DOHH2 (cell line): ENCODE measurements around the gene HOXA5.

Source experiments
- H3F3A ChIP-seq: fragments of 200-600 bp; sonication (generic), shearing (Covaris generic); 2 replicates; pipeline ENCODE4 v1.6.0; 2016; ENCODE audit warnings: antibody characterized with exemption, mild to moderate bottlenecking; ENCODE audit not compliant: control insufficient read depth, insufficient read depth
- H3K27ac ChIP-seq: fragments of 200-600 bp; sonication (generic); 2 replicates; pipeline ENCODE4 v1.5.1; 2014; ENCODE audit warnings: low read depth, mild to moderate bottlenecking, low read length, moderate library complexity
- H3K27me3 ChIP-seq: fragments of 200-600 bp; sonication (generic); 2 replicates; pipeline ENCODE4 v1.6.1; 2014; ENCODE audit warnings: mild to moderate bottlenecking, low read length, mixed read lengths; ENCODE audit not compliant: control insufficient read depth
- H3K36me3 ChIP-seq: fragments of 200-600 bp; sonication (generic); 2 replicates; pipeline ENCODE4 v1.6.1; 2014; ENCODE audit warnings: mild to moderate bottlenecking, low read length, moderate library complexity, mixed read lengths; ENCODE audit not compliant: control insufficient read depth
- H3K4me1 ChIP-seq: fragments of 200-600 bp; sonication (generic); 2 replicates; pipeline ENCODE4 v1.6.1; 2014; ENCODE audit warnings: mild to moderate bottlenecking, low read length, mixed read lengths; ENCODE audit not compliant: control insufficient read depth
- H3K4me2 ChIP-seq: fragments of 200-600 bp; sonication (generic); 2 replicates; pipeline ENCODE4 v1.6.0; 2014; ENCODE audit warnings: mild to moderate bottlenecking, low read length, moderate library complexity
- H3K4me3 ChIP-seq: fragments of 200-600 bp; sonication (generic); 2 replicates; pipeline ENCODE4 v1.5.1; 2014; ENCODE audit warnings: mild to moderate bottlenecking, low read length, mixed read lengths
- H3K79me2 ChIP-seq: fragments of 200-600 bp; sonication (generic); 2 replicates; pipeline ENCODE4 v1.6.1; 2014; ENCODE audit warnings: mild to moderate bottlenecking, low read length, mixed read lengths; ENCODE audit not compliant: control insufficient read depth
- H3K9me2 ChIP-seq: fragments of 200-600 bp; sonication (generic); replicated peaks from 2 replicates; pipeline ENCODE4 v1.6.1; 2014; ENCODE audit warnings: mild to moderate bottlenecking, low read length, mixed read lengths; ENCODE audit not compliant: control insufficient read depth
- H3K9me3 ChIP-seq: fragments of 200-600 bp; sonication (generic); 2 replicates; pipeline ENCODE4 v1.6.1; 2014; ENCODE audit warnings: antibody characterized with exemption, low read length, mixed read lengths; ENCODE audit not compliant: control insufficient read depth, insufficient read depth
- H4K20me1 ChIP-seq: fragments of 200-600 bp; sonication (generic); 2 replicates; pipeline ENCODE4 v1.6.0; 2014; ENCODE audit warnings: low read depth, mild to moderate bottlenecking, antibody characterized with exemption, low read length, moderate library complexity; ENCODE audit not compliant: control insufficient read depth, insufficient read depth
- EZH2phosphoT487 ChIP-seq: fragments of 200-600 bp; sonication (generic); IDR thresholded peaks from 2 replicates; pipeline ENCODE4 v1.6.1; 2017; ENCODE audit warnings: borderline replicate concordance, mild to moderate bottlenecking, antibody characterized with exemption, low read length, moderate library complexity, mixed read lengths
- TF ChIP-seq, protein P1 (sequence below): fragments of 200-600 bp; sonication (generic); IDR thresholded peaks from one replicate; pipeline ENCODE4 v1.5.1; 2014; ENCODE audit warnings: antibody characterized with exemption, mild to moderate bottlenecking, low read depth, low read length; ENCODE audit not compliant: poor library complexity, severe bottlenecking

Gene HOXA5

DNA sequence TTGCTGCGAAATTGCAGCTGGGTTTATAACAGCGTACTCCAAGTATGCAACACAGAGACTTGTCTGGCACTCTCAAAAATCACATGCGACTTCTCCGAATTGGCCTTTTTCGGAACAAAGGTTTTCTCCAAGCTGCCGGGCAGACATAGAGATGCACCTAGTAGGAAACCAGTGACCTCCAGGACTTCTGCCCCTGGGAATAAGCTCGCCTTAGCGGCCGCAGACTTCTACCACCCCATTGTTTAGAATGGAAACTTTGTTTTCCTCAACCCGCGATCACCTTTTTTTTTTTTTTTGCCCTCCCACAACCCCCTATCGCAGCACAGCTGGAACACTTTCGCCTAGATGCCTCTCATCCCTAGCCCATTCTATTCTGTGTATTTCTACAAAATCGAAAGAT is 35.5 kb upstream of the HOXA5 start:
- H3K4me1 ChIP-seq, result peaks cover 16% of the 10 kb centered on the region
- H3K4me2 ChIP-seq, result no peak overlapping the region
- H3K27ac ChIP-seq, result no peak overlapping the region
- no peaks in the 10 kb centered on the region for H3K9me3 ChIP-seq
- H4K20me1 ChIP-seq, result no peaks in the 10 kb centered on the region
- H3K27me3 ChIP-seq, result peaks cover 50% of the 10 kb centered on the region
- H3K36me3 ChIP-seq, result no peaks in the 10 kb centered on the region
- H3K79me2 ChIP-seq, result no peaks in the 10 kb centered on the region
- H3K9me2 ChIP-seq, result no peaks in the 10 kb centered on the region
- H3K4me3 ChIP-seq, result no peak overlapping the region
- H3F3A ChIP-seq, result no peaks in the 10 kb centered on the region
- TF ChIP-seq, protein P1, sequence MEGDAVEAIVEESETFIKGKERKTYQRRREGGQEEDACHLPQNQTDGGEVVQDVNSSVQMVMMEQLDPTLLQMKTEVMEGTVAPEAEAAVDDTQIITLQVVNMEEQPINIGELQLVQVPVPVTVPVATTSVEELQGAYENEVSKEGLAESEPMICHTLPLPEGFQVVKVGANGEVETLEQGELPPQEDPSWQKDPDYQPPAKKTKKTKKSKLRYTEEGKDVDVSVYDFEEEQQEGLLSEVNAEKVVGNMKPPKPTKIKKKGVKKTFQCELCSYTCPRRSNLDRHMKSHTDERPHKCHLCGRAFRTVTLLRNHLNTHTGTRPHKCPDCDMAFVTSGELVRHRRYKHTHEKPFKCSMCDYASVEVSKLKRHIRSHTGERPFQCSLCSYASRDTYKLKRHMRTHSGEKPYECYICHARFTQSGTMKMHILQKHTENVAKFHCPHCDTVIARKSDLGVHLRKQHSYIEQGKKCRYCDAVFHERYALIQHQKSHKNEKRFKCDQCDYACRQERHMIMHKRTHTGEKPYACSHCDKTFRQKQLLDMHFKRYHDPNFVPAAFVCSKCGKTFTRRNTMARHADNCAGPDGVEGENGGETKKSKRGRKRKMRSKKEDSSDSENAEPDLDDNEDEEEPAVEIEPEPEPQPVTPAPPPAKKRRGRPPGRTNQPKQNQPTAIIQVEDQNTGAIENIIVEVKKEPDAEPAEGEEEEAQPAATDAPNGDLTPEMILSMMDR, result no peak
- TF ChIP-seq EZH2phosphoT487, result no peak

DNA sequence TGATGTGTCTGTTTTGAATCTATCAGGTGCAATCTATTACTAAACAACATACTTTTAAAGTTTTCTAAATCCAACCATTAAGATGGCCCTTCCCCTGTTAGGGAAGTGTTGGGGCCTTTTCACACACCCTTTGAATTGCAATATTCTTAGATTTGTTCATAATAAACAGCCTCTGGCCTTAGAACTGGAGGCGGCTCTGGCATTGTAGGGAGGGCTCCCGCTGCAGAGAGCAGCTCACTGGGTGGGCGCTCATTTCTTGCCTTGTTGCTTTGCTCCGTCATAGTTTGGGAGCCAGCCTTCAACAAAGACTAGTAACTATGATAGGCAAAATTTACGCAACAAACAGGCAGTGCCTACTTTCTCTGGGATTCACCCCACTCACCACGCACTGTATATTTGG is 34.9 kb upstream of the HOXA5 start:
- Histone ChIP-seq H3K27ac (no peak overlapping the region), H3F3A (no peaks in the 10 kb centered on the region), H3K36me3 (no peaks in the 10 kb centered on the region), H3K79me2 (no peaks in the 10 kb centered on the region), H4K20me1 (no peaks in the 10 kb centered on the region), H3K9me3 (no peaks in the 10 kb centered on the region), H3K9me2 (no peaks in the 10 kb centered on the region), H3K4me3 (no peak overlapping the region), H3K4me2 (no peak overlapping the region), H3K27me3 (peaks cover 50% of the 10 kb centered on the region), H3K4me1 (peaks cover 16% of the 10 kb centered on the region)
- TF ChIP-seq, protein P1, result no peak
- TF ChIP-seq EZH2phosphoT487, result no peak

DNA sequence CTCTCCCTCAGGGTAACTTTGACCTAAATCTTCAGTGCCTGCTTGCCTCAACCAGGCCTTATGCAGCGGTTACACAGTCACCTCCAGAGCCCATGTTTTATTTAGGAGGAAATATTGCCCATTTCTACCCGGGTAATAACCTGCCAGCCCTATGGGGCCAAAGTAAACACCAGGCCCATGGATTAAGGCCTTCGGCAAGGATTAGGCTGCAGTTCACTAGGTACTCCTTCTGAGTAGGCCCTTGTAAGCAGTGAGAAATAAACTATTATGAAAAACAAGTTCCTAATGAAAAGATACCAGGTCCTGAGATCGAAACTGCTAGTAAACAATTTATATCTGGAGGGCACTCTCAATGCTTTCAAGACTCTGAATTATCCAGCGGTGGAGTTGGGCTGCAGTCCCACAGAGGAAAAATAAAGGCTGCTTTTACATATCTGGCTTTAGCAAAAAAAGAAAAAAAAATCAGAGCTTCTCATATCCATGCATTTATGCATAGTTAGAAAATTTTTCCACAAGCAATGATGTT is 34.4 kb upstream of the HOXA5 start:
- no peak overlapping the region for H3K4me2 ChIP-seq
- peaks cover 18% of the 10 kb centered on the region for H3K4me1 ChIP-seq
- no peak overlapping the region for H3K27ac ChIP-seq
- H3K4me3 ChIP-seq, result no peak overlapping the region
- H3K9me3 ChIP-seq, result no peaks in the 10 kb centered on the region
- TF ChIP-seq, protein P1, result no peak
- no peak for TF ChIP-seq EZH2phosphoT487
- H3K79me2 ChIP-seq, result no peaks in the 10 kb centered on the region
- H3K36me3 ChIP-seq, result no peaks in the 10 kb centered on the region
- H4K20me1 ChIP-seq, result no peaks in the 10 kb centered on the region
- H3K9me2 ChIP-seq, result no peaks in the 10 kb centered on the region
- no peaks in the 10 kb centered on the region for H3F3A ChIP-seq
- H3K27me3 ChIP-seq, result peaks cover 50% of the 10 kb centered on the region
